MM.1S (cell line): ENCODE results near the gene POMT2.

Experiments used
- DNase-seq: peaks from one replicate; pipeline ENCODE4 v3.0.0-alpha.2; 2015
- H2AFZ ChIP-seq: fragments of 300-600 bp; sonication (generic); 2 replicates; pipeline ENCODE4 v1.6.0; 2016; ENCODE audit warnings: antibody characterized with exemption, low read length
- H3F3A ChIP-seq: fragments of 300-600 bp; sonication (generic); 2 replicates; pipeline ENCODE4 v1.6.1; 2016; ENCODE audit warnings: mild to moderate bottlenecking, antibody characterized with exemption, low read length, moderate library complexity, mixed read lengths; ENCODE audit not compliant: insufficient read depth
- H3K27ac ChIP-seq: fragments of 300-600 bp; sonication (generic); 2 replicates; pipeline ENCODE4 v1.5.1; 2016; ENCODE audit warnings: mild to moderate bottlenecking, low read length
- H3K27me3 ChIP-seq: fragments of 300-600 bp; sonication (generic); replicated peaks from 2 replicates; pipeline ENCODE4 v1.6.0; 2016; ENCODE audit warnings: low read length; ENCODE audit not compliant: insufficient read depth
- H3K36me3 ChIP-seq: fragments of 300-600 bp; sonication (generic); replicated peaks from 2 replicates; pipeline ENCODE4 v1.6.1; 2016; ENCODE audit warnings: mild to moderate bottlenecking, low read length, mixed read lengths; ENCODE audit not compliant: insufficient read depth
- H3K4me1 ChIP-seq: fragments of 300-600 bp; sonication (generic); 2 replicates; pipeline ENCODE4 v1.6.1; 2016; ENCODE audit warnings: low read length, mixed read lengths
- H3K4me2 ChIP-seq: fragments of 300-600 bp; sonication (generic); 2 replicates; pipeline ENCODE4 v1.6.0; 2016; ENCODE audit warnings: low read depth, low read length
- H3K4me3 ChIP-seq: fragments of 300-600 bp; sonication (generic); 2 replicates; pipeline ENCODE4 v1.5.1; 2016; ENCODE audit warnings: low read length, mixed read lengths
- H3K79me2 ChIP-seq: fragments of 300-600 bp; sonication (generic); 2 replicates; pipeline ENCODE4 v1.6.1; 2016; ENCODE audit warnings: mixed run types, low read length, mixed read lengths
- H3K9ac ChIP-seq: fragments of 300-600 bp; sonication (generic); 2 replicates; pipeline ENCODE4 v1.6.1; 2016; ENCODE audit warnings: low read length, mixed read lengths
- H3K9me2 ChIP-seq: fragments of 300-600 bp; sonication (generic); replicated peaks from 2 replicates; pipeline ENCODE4 v1.6.1; 2016; ENCODE audit warnings: mild to moderate bottlenecking, low read length, mixed read lengths; ENCODE audit not compliant: insufficient read depth
- H3K9me3 ChIP-seq: fragments of 300-600 bp; sonication (generic); replicated peaks from 2 replicates; pipeline ENCODE4 v1.6.1; 2016; ENCODE audit warnings: mild to moderate bottlenecking, low read length, mixed read lengths; ENCODE audit not compliant: insufficient read depth
- H4K20me1 ChIP-seq: fragments of 300-600 bp; sonication (generic); 2 replicates; pipeline ENCODE4 v1.6.1; 2016; ENCODE audit warnings: mild to moderate bottlenecking, low read length, moderate library complexity, mixed read lengths; ENCODE audit not compliant: insufficient read depth
- EZH2 ChIP-seq: fragments of 300-600 bp; sonication (generic); optimal IDR thresholded peaks from 2 replicates; pipeline ENCODE3; 2017; ENCODE audit warnings: low read depth, mild to moderate bottlenecking, antibody characterized with exemption, low read length, mixed read lengths
- EZH2phosphoT487 ChIP-seq: fragments of 300-600 bp; sonication (generic); IDR thresholded peaks from 2 replicates; pipeline ENCODE4 v1.6.1; 2018; ENCODE audit warnings: antibody characterized with exemption, low read length
- TF ChIP-seq, protein P1 (sequence below): fragments of 300-600 bp; sonication (generic); IDR thresholded peaks from 2 replicates; pipeline ENCODE4 v1.5.1; 2016; ENCODE audit warnings: antibody characterized with exemption, low read length, mixed read lengths

The POMT2 gene

DNA sequence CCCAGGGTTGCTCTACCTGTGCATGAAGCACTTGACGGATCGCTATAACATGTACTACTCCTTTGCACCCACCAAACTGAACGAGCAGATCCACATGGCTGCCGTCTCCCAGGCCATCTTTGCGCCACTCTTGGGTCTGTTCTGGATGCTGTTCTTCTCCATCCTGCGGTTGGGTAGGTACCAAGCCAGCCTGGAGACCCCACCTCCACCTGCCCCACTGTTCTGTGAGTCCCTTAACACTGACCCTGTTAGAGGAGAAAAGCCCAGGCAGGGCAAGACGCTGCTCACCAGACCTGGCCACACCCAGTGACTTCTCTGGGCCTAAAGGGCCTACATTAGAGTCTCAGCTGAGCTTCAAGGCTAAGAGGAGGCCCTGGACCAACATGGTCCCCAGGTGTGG, 71.4 kb downstream of the POMT2 start:
- H3K36me3 ChIP-seq = no peaks in the 10 kb centered on the region
- no peaks in the 10 kb centered on the region for H3K27me3 ChIP-seq
- H3K79me2 ChIP-seq = no peaks in the 10 kb centered on the region
- H4K20me1 ChIP-seq = no peaks in the 10 kb centered on the region
- H3K4me1 ChIP-seq = no peaks in the 10 kb centered on the region
- H3K9me2 ChIP-seq = no peaks in the 10 kb centered on the region
- no peak overlapping the region for H3K4me2 ChIP-seq
- H3K9ac ChIP-seq = no peak overlapping the region
- TF ChIP-seq, protein P1, sequence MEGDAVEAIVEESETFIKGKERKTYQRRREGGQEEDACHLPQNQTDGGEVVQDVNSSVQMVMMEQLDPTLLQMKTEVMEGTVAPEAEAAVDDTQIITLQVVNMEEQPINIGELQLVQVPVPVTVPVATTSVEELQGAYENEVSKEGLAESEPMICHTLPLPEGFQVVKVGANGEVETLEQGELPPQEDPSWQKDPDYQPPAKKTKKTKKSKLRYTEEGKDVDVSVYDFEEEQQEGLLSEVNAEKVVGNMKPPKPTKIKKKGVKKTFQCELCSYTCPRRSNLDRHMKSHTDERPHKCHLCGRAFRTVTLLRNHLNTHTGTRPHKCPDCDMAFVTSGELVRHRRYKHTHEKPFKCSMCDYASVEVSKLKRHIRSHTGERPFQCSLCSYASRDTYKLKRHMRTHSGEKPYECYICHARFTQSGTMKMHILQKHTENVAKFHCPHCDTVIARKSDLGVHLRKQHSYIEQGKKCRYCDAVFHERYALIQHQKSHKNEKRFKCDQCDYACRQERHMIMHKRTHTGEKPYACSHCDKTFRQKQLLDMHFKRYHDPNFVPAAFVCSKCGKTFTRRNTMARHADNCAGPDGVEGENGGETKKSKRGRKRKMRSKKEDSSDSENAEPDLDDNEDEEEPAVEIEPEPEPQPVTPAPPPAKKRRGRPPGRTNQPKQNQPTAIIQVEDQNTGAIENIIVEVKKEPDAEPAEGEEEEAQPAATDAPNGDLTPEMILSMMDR = no peak
- TF ChIP-seq EZH2phosphoT487 (no peak), EZH2 (no peak)
- DNase-seq = no peak
- no peak overlapping the region for H2AFZ ChIP-seq
- H3K4me3 ChIP-seq = no peak overlapping the region
- H3F3A ChIP-seq = no peaks in the 10 kb centered on the region
- no peaks in the 10 kb centered on the region for H3K9me3 ChIP-seq
- no peak overlapping the region for H3K27ac ChIP-seq

GRCh38 chr14:77248666-77249065, 72.0 kb downstream of the POMT2 start:
- Histone ChIP-seq H2AFZ (no peak overlapping the region), H3K9ac (no peak overlapping the region), H4K20me1 (no peaks in the 10 kb centered on the region), H3K27me3 (no peaks in the 10 kb centered on the region), H3K9me3 (no peaks in the 10 kb centered on the region), H3K9me2 (no peaks in the 10 kb centered on the region), H3K4me3 (no peak overlapping the region), H3K4me1 (no peaks in the 10 kb centered on the region), H3F3A (no peaks in the 10 kb centered on the region), H3K4me2 (no peak overlapping the region), H3K27ac (no peak overlapping the region), H3K36me3 (no peaks in the 10 kb centered on the region), H3K79me2 (no peaks in the 10 kb centered on the region)
- no peak for TF ChIP-seq EZH2phosphoT487
- no peak for TF ChIP-seq EZH2
- TF ChIP-seq, protein P1 = no peak
- no peak for DNase-seq

DNA sequence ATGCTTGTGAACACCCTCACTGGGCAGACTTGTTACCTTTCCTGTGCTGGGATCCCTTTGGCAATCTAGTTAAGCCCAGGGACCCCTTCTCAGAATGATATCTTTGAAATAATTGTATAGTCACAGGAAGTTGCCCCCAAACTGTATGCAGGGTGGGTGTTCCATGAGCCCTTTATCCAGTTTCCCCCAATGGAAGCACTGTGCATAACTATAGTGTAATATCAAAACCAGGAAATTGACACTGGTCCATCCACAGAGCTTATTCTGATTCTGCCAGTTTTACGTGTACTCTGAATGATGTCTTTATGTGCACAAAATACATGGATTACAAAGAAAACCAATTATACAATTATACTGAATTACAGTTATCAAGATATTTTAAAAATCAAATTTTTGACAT, 73.9 kb downstream of the POMT2 start:
- H3K9me3 ChIP-seq = no peaks in the 10 kb centered on the region
- no peak overlapping the region for H3K4me3 ChIP-seq
- no peaks in the 10 kb centered on the region for H3K9me2 ChIP-seq
- H3K4me1 ChIP-seq = no peaks in the 10 kb centered on the region
- H3K9ac ChIP-seq = no peak overlapping the region
- no peak overlapping the region for H3K4me2 ChIP-seq
- no peaks in the 10 kb centered on the region for H3K27me3 ChIP-seq
- DNase-seq = no peak
- H3K36me3 ChIP-seq = no peaks in the 10 kb centered on the region
- no peak overlapping the region for H3K27ac ChIP-seq
- TF ChIP-seq, protein P1 = no peak
- TF ChIP-seq EZH2phosphoT487 (no peak), EZH2 (no peak)
- no peaks in the 10 kb centered on the region for H3F3A ChIP-seq
- H4K20me1 ChIP-seq = no peaks in the 10 kb centered on the region
- no peak overlapping the region for H2AFZ ChIP-seq
- no peaks in the 10 kb centered on the region for H3K79me2 ChIP-seq

- H3K4me2 ChIP-seq = no peak overlapping the region
- H3K36me3 ChIP-seq = no peaks in the 10 kb centered on the region
- H3K9me2 ChIP-seq = no peaks in the 10 kb centered on the region
- H3K27ac ChIP-seq = no peak overlapping the region
- H3K4me3 ChIP-seq = no peak overlapping the region
- H3K4me1 ChIP-seq = no peaks in the 10 kb centered on the region
- no peaks in the 10 kb centered on the region for H3K27me3 ChIP-seq
- no peak overlapping the region for H2AFZ ChIP-seq
- no peak for DNase-seq
- TF ChIP-seq EZH2 = no peak
- no peak for TF ChIP-seq EZH2phosphoT487
- TF ChIP-seq, protein P1 = no peak
- H4K20me1 ChIP-seq = no peaks in the 10 kb centered on the region
- H3K9me3 ChIP-seq = no peaks in the 10 kb centered on the region
- no peaks in the 10 kb centered on the region for H3F3A ChIP-seq
- no peak overlapping the region for H3K9ac ChIP-seq
- no peaks in the 10 kb centered on the region for H3K79me2 ChIP-seq
Observed at GRCh38 chr14:77245820-77246219, 74.9 kb downstream of the POMT2 start.
